DMS53 treated with DMSO at 0.1 percent for 48 hours (cell line): Measurements from ENCODE around the gene FAM89B.

Experiments used
- DNase-seq: peaks from one replicate; lab custom pipeline; 2025; ENCODE audit not compliant: unreplicated experiment; lab: John Stamatoyannopoulos, UW

FAM89B gene

DNA sequence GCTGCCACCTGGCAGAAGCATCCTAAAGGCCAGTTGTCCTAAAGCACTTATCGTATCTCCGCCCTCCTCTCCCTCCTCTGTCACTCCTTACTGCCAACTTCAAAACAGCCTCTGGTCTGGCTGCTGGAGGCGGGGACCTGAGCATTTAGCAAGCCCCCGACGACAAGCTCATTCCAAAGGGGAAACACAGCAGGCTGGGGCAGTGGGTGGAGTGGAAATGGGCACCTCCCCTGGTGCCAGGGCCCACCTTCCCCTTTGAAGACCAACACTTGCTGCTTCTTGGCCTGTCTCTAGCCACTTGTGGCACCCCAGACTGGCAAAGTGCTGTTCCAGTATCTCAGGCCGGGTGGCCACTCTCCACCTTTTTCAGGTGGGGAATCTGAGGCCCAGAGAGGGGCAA lies 38.1 kb downstream of the FAM89B start:
- DNase-seq: no peak

DNA sequence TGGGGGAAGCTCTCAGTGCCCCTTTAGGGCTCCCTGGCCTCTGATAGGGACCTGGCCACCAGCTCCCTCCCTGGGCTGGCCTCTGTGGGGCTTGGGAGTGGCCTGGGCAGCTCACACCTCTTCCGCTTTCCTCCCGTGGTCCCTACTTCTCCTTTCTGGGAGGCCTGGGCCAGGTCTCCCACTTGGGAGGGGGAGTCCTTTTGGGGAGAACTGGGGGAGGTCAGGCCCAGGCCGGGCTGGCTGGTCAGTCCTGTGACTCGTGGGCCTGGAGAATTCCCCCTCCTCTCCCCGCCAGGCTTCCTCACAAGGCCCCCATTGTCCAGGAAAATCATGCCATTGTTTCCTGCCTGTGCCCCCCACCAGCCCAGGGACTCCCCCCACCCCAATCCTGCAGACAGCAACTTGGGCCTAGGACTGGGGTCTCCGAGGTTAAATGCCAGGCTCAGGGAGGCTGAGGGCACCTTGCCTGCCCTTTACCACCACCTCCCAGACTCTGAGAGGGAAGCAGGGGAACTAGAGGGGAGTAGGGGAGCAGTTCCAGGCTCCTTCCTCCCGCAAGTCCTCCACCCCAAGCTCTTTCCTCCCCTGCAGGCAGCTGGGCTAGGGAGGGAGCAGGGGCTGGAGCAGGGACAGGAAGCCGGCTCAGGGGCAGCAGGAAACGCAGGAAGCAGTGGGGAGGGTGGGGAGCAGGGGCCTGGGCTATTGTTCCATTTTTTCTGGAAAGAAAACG lies 38.9 kb downstream of the FAM89B start:
- no peak for DNase-seq

DNA sequence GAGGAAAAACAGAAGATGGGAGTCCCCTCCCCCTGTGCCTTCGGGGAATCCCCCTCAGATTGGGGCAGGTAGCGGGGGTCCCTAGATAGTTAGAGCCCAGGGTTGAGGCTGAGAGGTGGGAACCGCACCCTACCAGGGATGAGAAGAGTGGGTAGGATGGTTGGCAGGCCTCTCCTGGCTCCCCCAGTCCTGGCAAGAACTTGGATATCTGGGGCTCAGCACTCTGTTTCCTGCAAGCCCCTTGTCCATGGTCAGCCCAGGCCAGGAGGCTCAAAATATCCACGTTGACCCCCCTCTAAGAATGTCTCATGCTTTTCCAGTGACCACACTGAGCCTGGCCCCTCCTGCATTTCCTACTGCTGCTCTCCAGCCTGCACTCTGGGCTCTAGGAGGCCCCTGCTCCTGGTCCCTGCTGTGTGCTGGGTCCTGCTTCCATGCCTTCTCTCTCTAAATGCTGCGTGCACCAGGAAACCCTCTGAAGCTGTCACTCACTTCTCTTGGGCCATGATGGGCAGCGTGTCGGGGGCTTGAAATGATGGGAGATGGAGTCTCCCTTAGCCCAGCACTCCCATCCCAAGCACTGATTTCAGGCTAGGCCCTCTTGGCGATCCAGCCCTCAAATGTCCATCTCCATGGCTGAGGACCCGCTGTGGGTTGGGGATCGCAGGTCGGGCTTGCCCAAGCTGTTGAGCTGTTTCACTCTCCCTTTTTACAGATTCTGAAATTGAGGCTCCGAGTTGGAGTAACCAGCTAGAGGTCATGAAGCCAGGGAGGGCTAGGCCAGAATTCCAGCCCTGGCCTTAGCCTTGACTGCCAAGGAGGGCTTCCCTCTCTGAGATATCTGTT lies 39.6 kb downstream of the FAM89B start:
- DNase-seq: no peak

DNA sequence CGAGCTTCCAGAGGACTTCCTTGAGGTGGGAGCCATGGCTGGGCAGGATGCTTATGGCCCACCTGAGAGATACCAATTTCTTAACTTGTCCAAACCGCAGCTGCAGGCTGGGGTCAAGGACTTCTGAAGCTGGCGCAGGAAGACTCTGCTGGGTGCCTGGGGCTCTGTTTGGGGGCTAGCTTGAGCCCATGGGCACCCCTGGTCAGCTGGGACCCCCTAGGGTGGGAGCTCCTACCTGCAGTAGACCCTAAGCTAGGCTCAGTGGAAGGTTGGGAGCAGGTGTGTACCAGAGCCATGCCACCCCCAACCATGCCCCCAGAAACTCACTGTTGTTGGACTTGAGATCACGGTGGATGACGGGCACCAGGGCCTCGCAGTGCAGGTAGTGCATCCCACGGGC lies 40.4 kb downstream of the FAM89B start:
- DNase-seq: no peak

DNA sequence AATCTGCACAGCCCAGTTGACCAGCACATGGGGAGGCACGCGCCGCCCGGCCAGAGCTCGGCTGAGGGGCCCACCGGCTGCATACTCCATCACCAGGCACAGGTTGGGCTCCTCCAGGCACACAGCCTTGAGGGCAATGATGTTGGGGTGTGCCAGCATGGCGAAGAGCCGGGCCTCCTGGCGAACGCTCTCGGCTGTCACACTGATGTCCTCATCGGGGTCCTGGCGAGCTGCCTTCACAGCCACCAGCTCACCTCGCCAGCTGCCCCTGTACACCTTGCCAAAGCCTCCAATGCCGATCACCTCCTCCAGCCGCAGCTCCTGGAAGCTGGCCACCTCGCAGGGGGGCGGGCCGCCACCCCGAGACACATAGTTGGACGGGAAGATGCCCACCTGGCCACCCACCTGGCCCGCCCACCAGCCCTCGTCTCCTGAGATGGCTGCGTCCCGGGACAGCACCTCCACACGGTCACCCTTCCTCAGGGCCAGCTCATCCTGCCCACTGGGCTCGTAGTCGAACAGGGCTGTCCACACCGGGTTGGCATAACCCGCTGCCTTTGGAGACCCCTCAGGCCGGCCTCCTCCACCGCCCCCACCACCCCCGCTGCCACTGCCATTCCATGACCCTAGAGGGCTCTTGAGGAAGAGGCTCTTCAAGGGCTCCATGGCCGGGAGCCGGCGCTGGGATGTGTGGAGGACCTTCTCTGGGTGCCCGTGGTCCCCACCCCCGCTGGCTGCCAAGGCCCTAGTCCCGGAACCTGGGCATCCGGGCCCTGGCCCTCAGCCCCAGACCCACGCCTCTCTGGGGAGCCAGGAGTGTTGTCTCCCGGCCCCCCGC lies 41.0 kb downstream of the FAM89B start:
- DNase-seq: no peak

DNA sequence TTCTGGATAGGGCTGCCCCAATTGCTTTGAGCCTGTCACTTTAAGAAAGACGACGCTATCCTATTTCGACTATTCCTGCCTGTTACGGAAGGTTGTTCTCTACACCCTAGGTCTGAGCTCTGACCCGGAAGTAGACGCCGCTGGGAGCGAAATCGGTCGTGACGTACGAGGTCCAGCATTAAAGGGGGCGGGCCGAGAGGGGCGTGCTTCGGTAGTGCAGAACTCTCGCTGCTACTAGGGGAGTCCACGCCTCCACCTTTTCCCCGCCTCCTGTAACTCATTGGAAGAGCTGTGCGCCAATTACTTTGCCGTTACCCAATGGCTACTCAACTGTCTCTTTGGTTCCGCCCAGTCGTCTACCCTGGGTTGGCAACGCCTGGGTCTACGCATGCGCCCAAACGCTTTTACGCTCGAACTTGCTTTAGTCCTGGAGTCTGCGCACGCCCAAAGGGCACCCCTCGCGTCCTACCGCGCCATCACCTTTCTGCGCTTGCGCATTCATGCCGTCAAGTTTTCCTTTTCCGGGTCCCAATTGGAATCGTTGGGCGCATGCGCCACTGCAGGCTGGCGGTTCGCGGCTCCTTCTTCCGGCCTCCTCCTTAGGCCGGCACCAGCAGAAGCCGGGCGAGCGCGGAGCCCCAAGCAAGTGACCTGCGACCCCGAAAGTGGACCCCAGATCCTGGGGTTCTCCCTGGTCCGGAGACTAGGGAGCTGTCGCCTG lies 43.1 kb downstream of the FAM89B start, which contains the start of gene PCNX3:
Gene PCNX3, plus strand, starts transcription at position 548 of the 721 bp plus-strand sequence. CDS start 536 bp downstream, outside the sequence.
- DNase-seq: peak; percentile 100

DNA sequence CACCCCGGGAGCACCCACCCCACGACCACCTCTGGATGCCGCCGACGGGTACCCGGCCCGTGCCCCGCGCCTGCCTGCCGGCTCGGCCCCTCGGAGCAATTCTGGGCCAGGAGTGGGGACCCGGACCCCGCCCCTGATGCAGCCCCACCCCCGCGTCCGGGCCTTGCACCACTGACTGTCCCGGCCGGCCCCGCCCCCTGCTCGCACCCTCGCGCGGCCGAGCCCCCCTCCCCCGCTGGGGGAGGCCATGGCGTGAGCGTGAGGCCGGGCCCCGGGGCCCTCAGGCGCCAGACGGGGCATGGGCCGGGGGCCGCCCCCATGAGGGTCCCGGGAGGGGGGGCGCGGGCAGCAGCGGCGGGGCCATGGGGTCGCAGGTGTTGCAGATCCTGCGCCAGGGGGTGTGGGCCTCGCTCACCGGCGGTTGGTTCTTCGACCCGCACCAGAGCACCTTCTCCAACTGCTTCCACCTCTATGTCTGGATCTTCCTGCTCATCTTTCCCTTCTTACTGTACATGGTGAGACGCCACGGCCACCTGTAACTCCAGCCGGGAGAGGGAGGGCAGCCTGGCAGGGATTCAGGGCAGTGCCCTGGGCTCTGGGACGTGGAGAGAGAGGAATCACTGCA lies 43.7 kb downstream of the FAM89B start:
- DNase-seq: no peak

DNA sequence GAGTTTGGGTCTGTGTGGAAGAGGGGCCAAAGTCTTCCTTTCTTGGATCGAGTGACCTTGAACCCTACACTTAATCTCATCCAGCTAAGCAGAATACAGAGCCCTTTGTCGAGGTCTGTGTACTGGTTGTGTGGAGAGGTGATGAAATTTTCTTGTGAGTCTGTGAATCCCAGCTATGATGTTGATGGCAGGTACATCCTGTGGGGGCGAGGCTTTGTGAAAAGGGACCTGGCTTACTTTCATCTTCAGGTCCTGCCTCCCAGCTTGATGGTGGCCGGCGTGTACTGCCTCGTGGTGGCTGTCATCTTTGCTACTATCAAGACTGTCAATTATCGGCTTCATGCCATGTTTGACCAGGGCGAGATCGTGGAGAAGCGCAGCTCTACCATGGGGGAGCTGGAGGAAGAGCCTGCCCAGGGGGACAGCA lies 44.2 kb downstream of the FAM89B start:
- no peak for DNase-seq

DNA sequence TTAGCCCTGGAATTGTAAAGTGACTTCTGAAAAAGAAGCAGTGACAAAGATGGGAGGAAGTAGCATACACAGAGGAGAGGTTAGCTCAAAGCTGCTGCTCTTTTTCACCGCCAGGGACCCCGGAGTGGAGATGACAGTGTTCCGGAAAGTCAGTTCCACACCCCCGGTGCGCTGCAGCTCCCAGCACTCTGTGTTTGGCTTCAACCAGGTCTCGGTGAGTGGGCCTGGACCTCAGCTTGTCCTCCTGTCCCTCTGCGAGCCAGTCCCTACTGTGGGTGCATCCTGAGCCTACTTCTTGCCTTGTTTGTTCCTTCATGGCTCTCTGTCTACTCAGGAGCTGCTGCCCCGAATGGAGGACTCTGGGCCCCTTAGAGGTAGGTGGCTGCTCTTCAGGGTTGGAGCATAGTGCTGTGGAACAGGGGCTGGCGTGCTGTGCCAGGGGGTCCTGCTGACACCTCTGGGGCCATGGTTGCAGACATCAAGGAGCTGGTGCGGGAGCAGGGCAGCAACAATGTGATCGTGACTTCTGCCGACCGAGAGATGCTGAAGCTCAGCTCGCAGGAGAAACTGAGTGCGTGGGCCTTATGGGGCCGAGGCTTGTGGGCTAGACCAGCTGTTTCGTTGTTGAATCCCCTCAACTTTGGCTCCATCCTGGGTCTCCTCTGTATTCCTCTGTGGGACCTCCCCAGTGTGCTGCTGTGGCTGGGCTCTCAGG lies 45.0 kb downstream of the FAM89B start:
- no peak for DNase-seq

DNA sequence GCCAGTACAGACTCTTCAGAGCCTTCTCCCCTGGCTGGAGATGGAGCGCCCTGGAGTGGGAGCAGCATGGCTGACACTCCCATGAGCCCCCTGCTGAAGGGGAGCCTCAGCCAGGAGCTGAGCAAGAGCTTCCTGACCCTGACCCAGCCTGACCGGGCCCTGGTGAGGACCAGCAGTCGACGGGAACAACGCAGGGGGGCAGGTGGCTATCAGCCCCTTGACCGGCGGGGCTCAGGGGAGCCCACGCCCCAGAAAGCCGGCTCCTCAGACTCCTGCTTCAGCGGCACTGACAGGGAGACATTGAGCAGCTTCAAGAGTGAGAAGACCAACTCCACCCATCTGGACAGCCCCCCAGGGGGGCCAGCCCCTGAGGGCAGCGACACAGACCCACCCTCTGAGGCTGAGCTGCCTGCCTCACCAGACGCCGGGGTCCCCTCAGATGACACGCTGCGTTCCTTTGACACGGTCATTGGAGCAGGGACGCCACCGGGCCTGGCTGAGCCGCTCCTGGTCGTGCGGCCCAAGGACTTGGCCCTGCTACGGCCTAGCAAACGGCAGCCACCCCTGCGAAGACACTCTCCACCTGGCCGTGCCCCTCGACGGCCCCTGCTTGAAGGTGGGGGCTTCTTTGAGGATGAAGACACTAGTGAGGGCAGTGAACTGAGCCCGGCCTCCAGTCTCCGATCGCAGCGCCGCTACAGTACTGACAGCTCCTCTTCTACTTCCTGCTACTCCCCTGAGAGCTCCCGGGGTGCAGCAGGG lies 45.8 kb downstream of the FAM89B start:
- no peak for DNase-seq

DNA sequence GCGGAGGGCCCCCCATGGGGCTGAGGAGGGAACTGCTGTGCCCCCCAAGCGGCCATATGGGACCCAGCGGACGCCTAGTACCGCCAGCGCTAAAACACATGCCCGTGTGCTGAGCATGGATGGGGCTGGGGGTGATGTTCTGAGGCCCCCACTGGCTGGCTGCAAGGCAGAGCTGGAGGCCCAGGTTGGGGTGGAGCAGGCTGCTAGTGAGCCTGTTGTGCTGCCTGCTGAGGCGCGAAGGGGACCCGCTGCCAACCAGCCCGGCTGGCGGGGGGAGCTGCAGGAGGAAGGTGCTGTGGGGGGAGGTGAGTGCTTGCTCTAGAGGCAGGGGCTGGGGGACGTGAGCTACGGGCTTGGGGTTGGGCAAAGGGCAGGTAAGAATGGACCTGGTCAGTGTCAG lies 46.4 kb downstream of the FAM89B start:
- no peak for DNase-seq

DNA sequence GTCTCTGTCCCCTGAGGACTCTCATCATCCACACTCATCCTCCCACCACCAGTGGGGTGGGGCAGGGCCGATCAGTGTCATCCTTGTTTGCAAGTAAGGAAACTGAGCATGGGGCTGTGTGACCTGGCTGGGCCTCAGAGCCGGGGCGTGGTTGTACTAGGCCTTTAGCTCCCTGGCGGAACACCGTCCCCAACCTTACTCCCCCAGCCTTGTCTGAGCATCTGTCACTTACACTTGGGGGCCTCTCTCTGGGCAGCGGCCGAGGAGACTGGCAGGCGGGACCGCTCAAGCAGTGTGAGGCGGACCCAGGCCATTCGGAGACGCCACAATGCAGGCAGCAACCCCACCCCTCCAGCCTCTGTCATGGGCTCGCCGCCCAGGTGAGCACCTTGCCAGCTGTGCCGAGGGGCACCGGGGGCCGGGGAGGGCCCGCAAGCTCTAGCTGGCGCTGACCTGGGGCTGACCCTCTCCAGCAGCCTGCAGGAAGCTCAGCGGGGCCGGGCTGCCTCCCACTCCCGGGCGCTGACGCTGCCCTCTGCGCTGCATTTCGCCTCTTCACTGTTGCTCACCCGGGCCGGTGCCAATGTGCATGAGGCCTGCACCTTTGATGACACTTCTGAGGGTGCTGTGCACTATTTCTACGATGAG lies 47.1 kb downstream of the FAM89B start:
- no peak for DNase-seq

DNA sequence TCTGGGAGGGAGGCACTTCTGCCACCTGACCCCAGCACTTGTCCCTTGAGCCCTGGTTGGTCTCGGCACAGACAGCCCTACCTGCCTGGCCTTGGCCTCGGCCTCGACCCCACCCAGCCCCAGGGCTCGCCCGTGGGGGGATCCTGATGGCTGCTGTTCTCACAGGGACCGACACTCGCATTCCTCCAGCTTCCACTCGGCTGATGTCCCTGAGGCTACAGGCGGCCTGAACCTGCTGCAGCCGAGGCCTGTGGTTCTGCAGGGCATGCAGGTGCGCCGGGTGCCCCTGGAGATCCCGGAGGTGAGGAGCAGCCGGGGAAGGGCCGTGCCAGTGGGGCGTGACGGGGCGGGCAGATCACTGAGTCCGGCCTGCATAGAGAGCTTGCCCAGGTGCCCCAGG lies 48.3 kb downstream of the FAM89B start:
- DNase-seq: no peak

DNA sequence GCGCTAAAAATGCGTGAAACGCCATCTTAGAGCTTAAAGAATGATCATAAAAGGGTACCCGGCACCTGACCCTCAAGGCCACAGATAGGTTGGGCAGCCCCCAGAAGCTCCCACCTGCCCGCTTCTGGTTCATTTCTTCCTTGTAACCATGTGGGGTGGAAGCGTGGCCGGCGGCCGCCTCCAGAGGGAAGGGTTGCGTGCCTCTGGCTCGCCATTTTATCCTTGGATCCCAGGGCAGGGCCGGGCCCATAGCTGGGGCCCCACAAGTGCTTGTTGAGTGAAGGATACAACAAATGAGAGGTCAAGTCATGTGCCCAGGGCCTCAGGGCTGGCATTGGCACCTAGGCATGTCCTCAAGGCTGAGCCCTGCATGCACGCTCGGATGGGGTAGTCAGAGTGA lies 49.1 kb downstream of the FAM89B start:
- no peak for DNase-seq

DNA sequence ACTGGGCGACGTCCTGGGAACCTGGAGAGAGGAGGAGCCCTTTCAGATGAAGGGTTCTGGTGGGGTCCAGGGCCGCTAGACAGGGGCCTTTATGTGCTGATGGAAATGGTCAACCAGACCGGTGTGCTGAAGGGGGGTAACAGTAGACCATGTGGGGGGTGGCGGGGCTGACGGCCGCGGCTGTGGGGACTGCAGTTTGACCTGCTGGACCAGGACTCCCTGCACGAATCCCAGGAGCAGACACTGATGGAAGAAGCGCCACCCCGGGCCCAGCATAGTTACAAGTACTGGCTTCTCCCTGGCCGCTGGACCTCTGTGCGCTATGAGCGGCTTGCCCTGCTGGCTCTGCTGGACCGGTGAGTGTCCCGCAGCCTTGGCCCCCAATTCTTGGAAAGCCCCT lies 49.7 kb downstream of the FAM89B start:
- no peak for DNase-seq

DNA sequence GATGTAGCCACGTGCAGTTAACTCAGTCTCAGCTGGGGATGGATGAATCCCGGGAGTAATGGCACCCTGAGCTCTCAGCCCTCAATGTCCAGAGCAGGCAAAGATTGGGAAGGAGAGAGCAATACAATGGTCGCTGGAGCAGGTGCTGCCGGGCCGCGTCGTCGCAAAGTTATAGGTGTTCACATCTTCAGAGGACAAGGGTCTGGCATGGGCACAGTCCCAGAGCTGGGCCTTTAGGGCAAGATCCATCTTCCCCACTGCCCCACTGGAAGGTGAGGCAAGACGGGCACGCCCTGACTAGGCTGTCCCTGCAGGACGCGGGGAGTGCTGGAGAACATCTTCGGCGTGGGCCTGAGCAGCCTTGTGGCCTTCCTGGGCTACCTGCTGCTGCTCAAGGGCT lies 50.8 kb downstream of the FAM89B start:
- DNase-seq: no peak
